Right lobe of liver (tissue), 4 donors: ENCODE measurements around the gene F13A1.

Source experiments
- CTCF ChIP-seq, 4 donors: fragments of 200-600 bp in 3 of 4; fragments of 450-650 bp in 1 of 4; IDR thresholded peaks; one replicate each; pipeline versions ENCODE4 v1.5.1 to v1.8.0; 2016 to 2022; ENCODE audit warnings: antibody characterized with exemption in 4 of 4, mild to moderate bottlenecking in 2 of 4
- POLR2A ChIP-seq: fragments of 450-650 bp; IDR thresholded peaks from one replicate; pipeline ENCODE4 v1.6.1; 2017; ENCODE audit warnings: antibody characterized with exemption, mild to moderate bottlenecking
- donor health status: DM: no; HTN: no; CAD: no.
- donor health status: DM: no; HTN: no; CAD: no.
- donor health status: DM: no; HTN: yes; CAD: no.

GRCh38 chr6:6333501-6333900 lies 13.0 kb upstream of the F13A1 start:
- TF ChIP-seq CTCF (IDR thresholded peaks at IDR 0.05) (no peak), POLR2A (no peak)
